ENCODE measurements around the gene RNF115.
"Not testable (repeated sequence)": the region's sequence is repeated elsewhere in the genome, so short reads cannot be mapped to it uniquely, and the experiment has no call there.

GRCh38 chr1:145830810-145831209, 6.9 kb upstream of the RNF115 start:
- TF ChIP-seq POLR2A (IDR thresholded peaks at IDR 0.05; ENCODE audit: low read depth, low read length); EZH2 (IDR thresholded peaks at IDR 0.05; ENCODE audit: borderline replicate concordance, low read depth, low read length, severe bottlenecking); FOS (IDR thresholded peaks at IDR 0.05; ENCODE audit: borderline replicate concordance, insufficient read depth, low read length); JUN (IDR thresholded peaks at IDR 0.05; ENCODE audit: borderline replicate concordance, insufficient read depth, insufficient read length, low read depth); POLR2AphosphoS5 (IDR thresholded peaks at IDR 0.05; ENCODE audit: insufficient read depth, low read depth, low read length); GATA2 (IDR thresholded peaks at IDR 0.05; ENCODE audit: insufficient read depth, insufficient read length, low read depth, low read length); MYC (IDR thresholded peaks at IDR 0.05; ENCODE audit: low read depth, low read length): not testable (repeated sequence)
- TF ChIP-seq, protein P1, sequence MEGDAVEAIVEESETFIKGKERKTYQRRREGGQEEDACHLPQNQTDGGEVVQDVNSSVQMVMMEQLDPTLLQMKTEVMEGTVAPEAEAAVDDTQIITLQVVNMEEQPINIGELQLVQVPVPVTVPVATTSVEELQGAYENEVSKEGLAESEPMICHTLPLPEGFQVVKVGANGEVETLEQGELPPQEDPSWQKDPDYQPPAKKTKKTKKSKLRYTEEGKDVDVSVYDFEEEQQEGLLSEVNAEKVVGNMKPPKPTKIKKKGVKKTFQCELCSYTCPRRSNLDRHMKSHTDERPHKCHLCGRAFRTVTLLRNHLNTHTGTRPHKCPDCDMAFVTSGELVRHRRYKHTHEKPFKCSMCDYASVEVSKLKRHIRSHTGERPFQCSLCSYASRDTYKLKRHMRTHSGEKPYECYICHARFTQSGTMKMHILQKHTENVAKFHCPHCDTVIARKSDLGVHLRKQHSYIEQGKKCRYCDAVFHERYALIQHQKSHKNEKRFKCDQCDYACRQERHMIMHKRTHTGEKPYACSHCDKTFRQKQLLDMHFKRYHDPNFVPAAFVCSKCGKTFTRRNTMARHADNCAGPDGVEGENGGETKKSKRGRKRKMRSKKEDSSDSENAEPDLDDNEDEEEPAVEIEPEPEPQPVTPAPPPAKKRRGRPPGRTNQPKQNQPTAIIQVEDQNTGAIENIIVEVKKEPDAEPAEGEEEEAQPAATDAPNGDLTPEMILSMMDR (IDR thresholded peaks at IDR 0.05; ENCODE audit: extremely low read depth in 1 of 2, insufficient read depth in 1 of 2, low read depth in 1 of 2, low read length in 2 of 2) = not testable (repeated sequence)
- TF ChIP-seq, protein P2, sequence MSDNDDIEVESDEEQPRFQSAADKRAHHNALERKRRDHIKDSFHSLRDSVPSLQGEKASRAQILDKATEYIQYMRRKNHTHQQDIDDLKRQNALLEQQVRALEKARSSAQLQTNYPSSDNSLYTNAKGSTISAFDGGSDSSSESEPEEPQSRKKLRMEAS (IDR thresholded peaks at IDR 0.05; ENCODE audit: insufficient read depth, insufficient read length) = not testable (repeated sequence)
